ENCODE results near the gene PHF2.

The PHF2 gene

GRCh38 chr9:93655621-93656425 lies 79.4 kb downstream of the PHF2 start:
- no peak for DNase-seq
- Histone ChIP-seq H3K18ac (ENCODE audit: low read length) (no peak overlapping the region), H2AK5ac (ENCODE audit: low read length) (no peak overlapping the region), H2AFZ (ENCODE audit: insufficient read depth, low read length, poor library complexity) (no peak overlapping the region), H3K9me3 (ENCODE audit: insufficient read depth, low read depth, low read length) (no peaks in the 10 kb centered on the region), H2BK12ac (ENCODE audit: low read length) (no peak overlapping the region), H2BK5ac (ENCODE audit: low read depth, low read length, poor library complexity) (no peak overlapping the region), H3K23ac (ENCODE audit: low read length) (no peak overlapping the region), H3K14ac (ENCODE audit: low read length) (no peak overlapping the region), H3K36me3 (ENCODE audit: control insufficient read depth in 1 of 2, insufficient read depth in 2 of 2, low read length in 2 of 2) (peaks cover 31 to 58% of the 10 kb centered on the region in 2 experiments), H2BK120ac (ENCODE audit: insufficient read depth, low read length, poor library complexity) (no peak overlapping the region), H3K79me2 (ENCODE audit: control insufficient read depth, insufficient read depth, low read length, poor library complexity) (no peaks in the 10 kb centered on the region), H4K91ac (ENCODE audit: low read depth, low read length) (no peak overlapping the region), H3K27me3 (ENCODE audit: insufficient read depth, low read length) (no peaks in the 10 kb centered on the region), H3K9ac (ENCODE audit: low read length) (no peak overlapping the region), H4K8ac (ENCODE audit: low read depth, low read length) (no peak overlapping the region), H3K4me1 (ENCODE audit: control insufficient read depth in 1 of 2, insufficient read depth in 2 of 2, low read length in 2 of 2) (no peaks in the 10 kb centered on the region), H3K4me2 (ENCODE audit: low read length) (no peak overlapping the region), H4K12ac (ENCODE audit: low read depth, low read length) (no peak overlapping the region), H3K4ac (ENCODE audit: low read depth, low read length) (no peak overlapping the region), H3K79me1 (ENCODE audit: low read length) (no peaks in the 10 kb centered on the region), H3K27ac (ENCODE audit: low read depth, low read length) (no peak overlapping the region), H3K4me3 (ENCODE audit: low read depth, low read length) (no peak overlapping the region)
- WGBS (ENCODE audit: extremely low coverage, insufficient coverage, insufficient read length): no CpG with 5 or more reads among the region's 22 CpGs

GRCh38 chr9:93656426-93657239 lies 80.2 kb downstream of the PHF2 start:
- no peak overlapping the region for H2AK5ac ChIP-seq (ENCODE audit: low read length)
- H3K9ac ChIP-seq (ENCODE audit: low read length): no peak overlapping the region
- no peaks in the 10 kb centered on the region for H3K79me1 ChIP-seq (ENCODE audit: low read length)
- no peak overlapping the region for H2BK5ac ChIP-seq (ENCODE audit: low read depth, low read length, poor library complexity)
- H3K4me1 ChIP-seq (ENCODE audit: control insufficient read depth in 1 of 2, insufficient read depth in 2 of 2, low read length in 2 of 2): no peaks in the 10 kb centered on the region
- no peak overlapping the region for H2AFZ ChIP-seq (ENCODE audit: insufficient read depth, low read length, poor library complexity)
- no peak overlapping the region for H3K27ac ChIP-seq (ENCODE audit: low read depth, low read length)
- no peak for DNase-seq
- H3K4me3 ChIP-seq (ENCODE audit: low read depth, low read length): no peak overlapping the region
- H3K18ac ChIP-seq (ENCODE audit: low read length): no peak overlapping the region
- no CpG with 5 or more reads among the region's 16 CpGs for WGBS (ENCODE audit: extremely low coverage, insufficient coverage, insufficient read length)
- no peak overlapping the region for H4K8ac ChIP-seq (ENCODE audit: low read depth, low read length)
- peaks cover 31 to 52% of the 10 kb centered on the region in 2 experiments for H3K36me3 ChIP-seq (ENCODE audit: control insufficient read depth in 1 of 2, insufficient read depth in 2 of 2, low read length in 2 of 2)
- H3K23ac ChIP-seq (ENCODE audit: low read length): no peak overlapping the region
- no peak overlapping the region for H3K14ac ChIP-seq (ENCODE audit: low read length)
- no peak overlapping the region for H2BK120ac ChIP-seq (ENCODE audit: insufficient read depth, low read length, poor library complexity)
- H3K4ac ChIP-seq (ENCODE audit: low read depth, low read length): no peak overlapping the region
- H3K4me2 ChIP-seq (ENCODE audit: low read length): no peak overlapping the region
- no peaks in the 10 kb centered on the region for H3K79me2 ChIP-seq (ENCODE audit: control insufficient read depth, insufficient read depth, low read length, poor library complexity)
- no peak overlapping the region for H2BK12ac ChIP-seq (ENCODE audit: low read length)
- H3K9me3 ChIP-seq (ENCODE audit: insufficient read depth, low read depth, low read length): no peaks in the 10 kb centered on the region
- no peak overlapping the region for H4K91ac ChIP-seq (ENCODE audit: low read depth, low read length)
- H4K12ac ChIP-seq (ENCODE audit: low read depth, low read length): no peak overlapping the region
- H3K27me3 ChIP-seq (ENCODE audit: insufficient read depth, low read length): no peaks in the 10 kb centered on the region

- Histone ChIP-seq H4K12ac (ENCODE audit: low read depth, low read length) (no peak overlapping the region), H3K27ac (ENCODE audit: low read depth, low read length) (no peak overlapping the region), H3K79me1 (ENCODE audit: low read length) (no peaks in the 10 kb centered on the region), H3K18ac (ENCODE audit: low read length) (no peak overlapping the region), H2AFZ (ENCODE audit: insufficient read depth, low read length, poor library complexity) (no peak overlapping the region), H2AK5ac (ENCODE audit: low read length) (no peak overlapping the region), H3K4me2 (ENCODE audit: low read length) (no peak overlapping the region), H2BK5ac (ENCODE audit: low read depth, low read length, poor library complexity) (no peak overlapping the region), H3K4ac (ENCODE audit: low read depth, low read length) (no peak overlapping the region), H3K23ac (ENCODE audit: low read length) (no peak overlapping the region), H3K27me3 (ENCODE audit: insufficient read depth, low read length) (no peaks in the 10 kb centered on the region), H3K9ac (ENCODE audit: low read length) (no peak overlapping the region), H3K14ac (ENCODE audit: low read length) (no peak overlapping the region), H2BK12ac (ENCODE audit: low read length) (no peak overlapping the region), H2BK120ac (ENCODE audit: insufficient read depth, low read length, poor library complexity) (no peak overlapping the region), H3K4me3 (ENCODE audit: low read depth, low read length) (no peak overlapping the region), H4K8ac (ENCODE audit: low read depth, low read length) (no peak overlapping the region), H3K4me1 (ENCODE audit: control insufficient read depth in 1 of 2, insufficient read depth in 2 of 2, low read length in 2 of 2) (no peaks in the 10 kb centered on the region), H3K36me3 (ENCODE audit: control insufficient read depth in 1 of 2, insufficient read depth in 2 of 2, low read length in 2 of 2) (peaks cover 31 to 49% of the 10 kb centered on the region in 2 experiments), H3K79me2 (ENCODE audit: control insufficient read depth, insufficient read depth, low read length, poor library complexity) (no peaks in the 10 kb centered on the region), H4K91ac (ENCODE audit: low read depth, low read length) (no peak overlapping the region), H3K9me3 (ENCODE audit: insufficient read depth, low read depth, low read length) (no peaks in the 10 kb centered on the region)
- no CpG with 5 or more reads among the region's 8 CpGs for WGBS (ENCODE audit: extremely low coverage, insufficient coverage, insufficient read length)
- DNase-seq: no peak
Measured at GRCh38 chr9:93657331-93658111, 81.1 kb downstream of the PHF2 start.

GRCh38 chr9:93658184-93658925 lies 82.0 kb downstream of the PHF2 start:
- H2AFZ ChIP-seq (ENCODE audit: insufficient read depth, low read length, poor library complexity): no peak overlapping the region
- WGBS (ENCODE audit: extremely low coverage, insufficient coverage, insufficient read length): no CpG with 5 or more reads among the region's 12 CpGs
- DNase-seq: no peak
- no peak overlapping the region for H3K4me3 ChIP-seq (ENCODE audit: low read depth, low read length)
- H3K4me1 ChIP-seq (ENCODE audit: control insufficient read depth in 1 of 2, insufficient read depth in 2 of 2, low read length in 2 of 2): no peaks in the 10 kb centered on the region
- no peaks in the 10 kb centered on the region for H3K79me1 ChIP-seq (ENCODE audit: low read length)
- H3K27ac ChIP-seq (ENCODE audit: low read depth, low read length): no peak overlapping the region
- no peak overlapping the region for H3K4ac ChIP-seq (ENCODE audit: low read depth, low read length)
- no peak overlapping the region for H2BK12ac ChIP-seq (ENCODE audit: low read length)
- H3K36me3 ChIP-seq (ENCODE audit: control insufficient read depth in 1 of 2, insufficient read depth in 2 of 2, low read length in 2 of 2): peaks cover 31 to 49% of the 10 kb centered on the region in 2 experiments
- H3K4me2 ChIP-seq (ENCODE audit: low read length): no peak overlapping the region
- H4K12ac ChIP-seq (ENCODE audit: low read depth, low read length): no peak overlapping the region
- no peak overlapping the region for H3K14ac ChIP-seq (ENCODE audit: low read length)
- H4K8ac ChIP-seq (ENCODE audit: low read depth, low read length): no peak overlapping the region
- no peak overlapping the region for H2AK5ac ChIP-seq (ENCODE audit: low read length)
- no peak overlapping the region for H4K91ac ChIP-seq (ENCODE audit: low read depth, low read length)
- H3K9ac ChIP-seq (ENCODE audit: low read length): no peak overlapping the region
- H2BK5ac ChIP-seq (ENCODE audit: low read depth, low read length, poor library complexity): no peak overlapping the region
- H2BK120ac ChIP-seq (ENCODE audit: insufficient read depth, low read length, poor library complexity): no peak overlapping the region
- H3K27me3 ChIP-seq (ENCODE audit: insufficient read depth, low read length): no peaks in the 10 kb centered on the region
- no peaks in the 10 kb centered on the region for H3K79me2 ChIP-seq (ENCODE audit: control insufficient read depth, insufficient read depth, low read length, poor library complexity)
- no peak overlapping the region for H3K18ac ChIP-seq (ENCODE audit: low read length)
- no peaks in the 10 kb centered on the region for H3K9me3 ChIP-seq (ENCODE audit: insufficient read depth, low read depth, low read length)
- no peak overlapping the region for H3K23ac ChIP-seq (ENCODE audit: low read length)
